ENCODE measurements around the gene TPK1.

- TF ChIP-seq POLR2AphosphoS5 (IDR thresholded peaks at IDR 0.05; ENCODE audit: borderline replicate concordance, low read depth, low read length) (no peak), EZH2 (IDR thresholded peaks at IDR 0.05) (no peak)
Measured at GRCh38 chr7:144863320-144863647, 27.4 kb upstream of the TPK1 start.
